Keratinocyte (primary cell): Measurements from ENCODE around the gene SLC22A14.

Experiments
- CTCF ChIP-seq, 3 experiments: IDR thresholded peaks in 1 of 3; conservative IDR thresholded peaks in 1 of 3; optimal IDR thresholded peaks in 1 of 3; 2 replicates in 2 of 3; 3 replicates in 1 of 3; pipeline versions ENCODE3 to v1.5.1; 2011; ENCODE audit warnings: low read length in 3 of 3, mild to moderate bottlenecking in 3 of 3, moderate library complexity in 2 of 3, control low read depth in 1 of 3, inconsistent platforms in 1 of 3; ENCODE audit not compliant: insufficient read depth in 2 of 3; ENCODE audit errors: extremely low read depth in 1 of 3
- EZH2 ChIP-seq: IDR thresholded peaks from one replicate; pipeline ENCODE4 v1.6.1; 2012; ENCODE audit warnings: inconsistent platforms, mild to moderate bottlenecking, low read length, moderate library complexity

DNA sequence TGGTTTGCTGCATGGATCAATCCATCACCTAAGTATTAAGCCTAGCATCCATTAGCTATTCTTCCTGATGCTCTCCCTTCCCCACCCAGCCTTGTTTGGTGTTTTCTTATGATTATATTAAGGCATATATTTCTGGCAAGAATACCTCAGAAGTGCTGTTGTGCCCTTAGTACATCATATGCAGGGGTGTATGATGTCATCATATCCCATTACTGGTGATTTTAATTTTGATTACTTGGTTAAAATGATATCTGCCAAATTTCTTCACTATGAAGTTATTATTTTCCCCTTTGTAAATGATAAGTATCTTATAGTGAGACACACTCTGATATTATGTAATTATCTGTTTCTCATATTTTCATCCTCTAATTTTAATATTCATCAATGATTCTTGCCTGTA lies 15.4 kb downstream of the SLC22A14 start:
- TF ChIP-seq CTCF (optimal IDR thresholded peaks at IDR 0.05 in 1 of 3, IDR thresholded peaks at IDR 0.05 in 1 of 3, conservative IDR thresholded peaks at IDR 0.05 in 1 of 3; ENCODE audit: extremely low read depth in 1 of 3, insufficient read depth in 2 of 3, low read length in 3 of 3) (no peak), EZH2 (no peak)
